NCI-H2227 (cell line): ENCODE results near the gene NAP1L5.

Source experiments
- DNase-seq: peaks from one replicate; lab custom pipeline; 2025; ENCODE audit not compliant: unreplicated experiment; lab: John Stamatoyannopoulos, UW

The NAP1L5 gene, protein sequence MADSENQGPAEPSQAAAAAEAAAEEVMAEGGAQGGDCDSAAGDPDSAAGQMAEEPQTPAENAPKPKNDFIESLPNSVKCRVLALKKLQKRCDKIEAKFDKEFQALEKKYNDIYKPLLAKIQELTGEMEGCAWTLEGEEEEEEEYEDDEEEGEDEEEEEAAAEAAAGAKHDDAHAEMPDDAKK

DNA sequence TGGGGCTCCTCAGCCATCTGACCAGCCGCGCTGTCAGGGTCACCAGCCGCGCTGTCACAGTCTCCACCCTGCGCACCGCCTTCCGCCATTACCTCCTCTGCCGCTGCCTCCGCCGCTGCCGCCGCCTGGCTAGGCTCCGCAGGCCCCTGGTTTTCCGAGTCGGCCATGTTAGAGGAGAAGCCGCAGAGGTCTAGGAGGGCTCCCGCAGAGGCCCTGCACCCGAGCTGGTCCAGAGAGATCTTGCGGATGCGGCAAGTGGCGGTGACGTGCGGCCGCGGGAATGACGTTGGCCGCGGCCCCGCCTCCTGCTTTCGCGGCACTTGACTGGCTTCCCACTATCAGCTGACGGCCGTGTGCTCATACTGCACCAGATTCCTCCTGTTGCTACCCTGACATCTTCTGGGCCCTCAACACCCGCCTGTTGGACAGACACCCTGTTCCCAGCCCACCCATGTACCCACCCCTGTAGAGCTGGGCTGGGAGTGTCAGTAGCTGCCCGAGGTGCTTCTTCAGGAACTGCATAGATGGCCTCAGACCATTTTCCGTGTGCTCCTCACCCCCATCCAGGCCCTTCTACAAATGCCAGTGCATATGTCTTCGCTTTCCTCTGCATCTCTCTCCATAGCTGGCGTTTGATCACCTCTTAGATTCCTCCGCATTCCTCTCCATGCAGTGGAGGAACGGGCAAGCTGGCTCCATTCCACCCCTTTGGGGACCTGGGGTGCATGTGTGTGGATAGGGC lies at the start of gene NAP1L5:
Gene NAP1L5 (minus strand): TSS at position 242 of the 742 bp plus-strand sequence. CDS start 75 bp downstream, at position 167.
- DNase-seq, result no peak

DNA sequence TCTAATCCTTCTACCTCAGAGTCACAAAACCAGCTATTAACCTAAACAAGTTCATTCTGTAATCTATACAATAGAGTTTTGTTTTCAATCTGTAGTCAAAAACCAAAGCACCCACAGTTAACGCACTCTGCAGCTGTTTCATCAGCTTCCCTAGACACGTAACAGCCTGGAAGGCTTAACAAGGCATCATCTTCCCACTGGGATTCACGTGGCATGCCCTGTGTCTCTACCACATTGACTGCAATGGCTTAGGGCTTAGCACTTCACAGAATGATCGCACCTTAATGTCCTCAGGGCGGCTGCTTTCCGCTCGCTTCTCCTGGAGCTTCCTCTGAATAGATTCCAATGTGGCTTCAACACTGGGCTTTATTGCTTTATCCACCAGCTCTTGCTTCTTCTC lies 49.7 kb upstream of the NAP1L5 start:
- DNase-seq, result no peak

DNA sequence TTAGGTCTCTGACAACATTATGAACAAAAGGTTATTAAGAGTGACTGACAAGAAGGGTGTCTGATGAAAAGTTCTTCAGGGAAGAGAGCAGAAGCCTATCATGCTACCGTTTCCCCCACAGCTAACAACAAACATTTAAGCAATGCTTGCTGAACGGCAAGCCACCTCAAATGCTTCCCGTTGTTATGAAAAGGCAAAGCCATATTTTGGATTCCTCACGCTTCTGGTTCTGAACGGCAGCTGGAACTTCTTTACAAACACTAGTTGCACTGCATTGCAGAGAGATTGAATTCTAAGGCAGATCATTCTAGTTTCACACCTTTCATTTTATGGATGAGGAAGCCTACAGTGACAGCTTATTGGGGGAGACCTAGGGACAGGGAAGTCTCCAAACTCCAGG lies 48.6 kb upstream of the NAP1L5 start:
- no peak for DNase-seq

DNA sequence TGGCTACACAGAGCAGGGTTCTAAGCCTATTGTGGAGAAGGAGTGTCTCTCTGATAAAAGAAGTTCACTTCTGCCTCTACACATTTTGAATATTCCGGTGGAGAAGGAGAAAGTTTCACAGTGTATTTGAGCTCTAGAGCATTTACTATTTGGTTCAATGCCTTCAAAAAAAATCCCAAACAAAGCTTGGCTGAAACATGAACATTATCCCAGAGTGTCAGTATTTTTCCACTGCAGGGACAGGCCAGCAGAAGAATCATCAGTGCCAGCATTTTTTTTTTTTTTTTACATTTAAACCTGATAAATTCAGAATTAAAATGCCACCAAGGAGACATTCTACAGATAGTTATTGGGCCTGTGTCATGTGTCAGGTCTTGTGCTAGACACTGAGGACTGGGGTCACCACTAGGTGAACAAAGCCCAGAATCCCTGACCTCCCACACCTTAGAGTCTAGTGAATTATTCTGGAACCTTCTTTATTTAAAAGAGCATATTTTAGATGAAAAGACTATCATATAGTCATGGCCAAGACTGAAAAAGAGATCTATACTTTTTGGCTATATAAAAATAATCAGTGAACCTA lies 48.0 kb upstream of the NAP1L5 start:
- no peak for DNase-seq

DNA sequence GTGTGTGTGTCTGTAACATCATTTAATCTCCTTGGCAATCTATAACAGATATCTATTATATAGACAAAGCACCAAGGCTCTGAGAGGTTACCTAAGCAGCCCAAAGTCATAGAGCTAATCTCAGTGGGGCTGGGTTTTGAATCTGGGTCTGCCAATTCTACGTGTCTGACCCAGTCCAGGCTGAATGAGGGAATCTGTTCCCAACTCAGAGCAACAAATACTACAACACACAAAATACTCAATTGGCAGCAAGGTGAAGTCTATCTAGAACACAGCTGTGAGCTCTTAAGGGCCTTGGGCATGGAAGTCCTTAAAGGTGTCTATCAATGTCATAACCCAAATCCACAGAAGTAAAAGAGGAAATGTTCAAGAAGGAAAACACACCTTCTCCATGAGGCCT lies 47.5 kb upstream of the NAP1L5 start:
- DNase-seq, result no peak

DNA sequence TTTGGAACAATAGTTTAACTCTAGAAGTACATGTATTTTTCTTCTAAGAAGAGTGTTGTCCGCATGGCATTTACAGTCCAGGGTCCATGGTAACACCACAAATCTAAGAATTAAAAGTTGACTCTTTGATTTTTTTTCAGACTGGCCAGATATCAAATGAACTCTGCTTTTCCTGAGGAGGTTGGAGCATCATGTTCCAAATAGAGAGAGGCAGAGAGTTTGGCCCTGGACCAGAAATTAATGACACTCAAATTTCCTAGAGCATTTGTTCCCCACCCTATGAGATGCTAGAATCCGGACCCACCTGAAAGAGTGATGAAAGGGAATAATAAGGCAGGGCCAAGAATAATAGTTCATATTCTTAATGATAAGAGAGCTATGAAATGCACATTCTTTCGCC lies 47.0 kb upstream of the NAP1L5 start:
- peak; percentile 14 for DNase-seq

DNA sequence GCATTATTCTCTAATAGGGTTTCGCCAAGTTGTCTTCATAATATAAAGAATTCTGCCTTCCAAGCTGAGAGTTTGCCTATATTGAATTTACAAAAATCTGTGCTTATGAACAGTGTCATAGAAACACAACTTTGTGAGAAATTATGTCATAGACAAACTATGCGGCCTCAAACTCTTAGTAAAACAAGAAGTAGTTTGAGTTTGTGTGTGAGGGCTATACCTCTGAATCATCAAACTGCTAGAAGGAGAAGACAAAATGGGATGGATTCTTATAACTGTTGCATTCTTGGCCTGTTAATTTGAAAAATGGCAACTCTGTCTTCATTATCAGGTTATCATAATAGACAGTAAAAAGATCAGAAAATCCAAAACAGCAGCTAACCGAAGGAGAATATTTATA lies 46.1 kb upstream of the NAP1L5 start:
- no peak for DNase-seq

DNA sequence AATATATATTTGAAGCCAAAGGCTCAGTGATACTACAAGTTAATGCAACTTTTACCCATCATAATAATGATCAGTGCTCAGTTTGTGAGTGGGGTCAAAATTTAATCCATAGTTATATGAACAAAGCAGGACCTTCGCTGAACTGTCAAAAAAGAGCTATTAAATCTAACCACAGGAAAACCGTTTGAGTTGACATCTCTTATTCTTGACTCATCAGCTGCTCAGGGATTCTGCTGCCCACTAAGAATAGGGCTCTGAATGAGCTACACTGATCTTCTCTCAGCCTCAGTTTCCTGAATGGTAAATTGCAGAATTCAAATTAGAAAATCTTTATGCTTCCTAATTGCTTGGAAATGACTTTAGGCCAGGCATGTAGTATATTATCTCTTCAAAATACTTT lies 44.9 kb upstream of the NAP1L5 start:
- peak; percentile 0 for DNase-seq

DNA sequence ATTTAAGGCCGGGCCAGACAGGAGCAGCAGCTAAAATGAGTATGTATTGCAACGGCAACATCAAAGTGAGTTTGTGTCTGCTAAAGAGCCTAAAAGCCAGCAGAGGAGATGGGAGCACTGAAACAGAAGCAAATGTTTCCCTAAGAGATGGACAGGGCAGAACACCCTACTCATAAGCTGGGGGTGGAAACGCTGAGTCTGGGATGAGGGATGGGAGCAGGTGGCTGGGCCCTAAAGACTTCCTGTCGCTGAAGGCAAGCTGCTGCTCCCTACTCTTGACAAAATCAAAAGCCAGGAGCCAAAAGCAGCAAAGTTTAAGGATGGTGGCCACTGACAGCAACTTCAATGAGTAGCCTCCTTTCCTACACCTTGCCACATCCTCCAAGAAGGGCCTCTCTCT lies 40.6 kb upstream of the NAP1L5 start:
- peak; percentile 3 for DNase-seq

DNA sequence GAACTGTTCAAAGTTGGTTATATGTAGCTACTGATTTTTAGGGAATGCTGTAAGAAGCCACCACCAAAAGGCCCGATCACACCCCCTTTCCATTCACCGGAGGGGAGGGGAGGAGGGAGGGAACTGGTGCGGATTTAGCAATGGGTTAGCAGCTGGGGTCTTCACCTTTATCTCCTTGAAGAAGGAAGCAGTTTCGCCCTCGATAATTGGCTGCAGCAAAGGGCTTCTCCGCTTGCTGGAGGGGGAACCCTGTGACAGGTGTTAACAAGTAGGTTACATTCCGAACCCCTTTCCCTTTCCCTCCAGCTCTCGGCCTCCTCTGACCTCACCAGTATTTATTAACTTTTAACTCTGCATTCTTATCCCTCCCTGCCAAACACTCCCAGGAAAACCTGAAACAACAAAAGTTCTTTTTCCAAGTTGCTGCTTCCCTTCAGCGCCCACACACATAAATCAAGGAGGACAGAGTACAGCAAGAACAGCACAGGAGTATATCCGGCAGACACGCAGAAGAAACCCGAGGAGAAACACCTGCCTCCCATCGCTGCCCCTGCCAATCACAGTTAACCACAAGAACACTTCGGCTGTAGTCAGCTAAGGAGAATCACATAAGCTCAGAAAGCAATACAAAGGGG lies 39.8 kb upstream of the NAP1L5 start:
- DNase-seq, result peak; percentile 33

DNA sequence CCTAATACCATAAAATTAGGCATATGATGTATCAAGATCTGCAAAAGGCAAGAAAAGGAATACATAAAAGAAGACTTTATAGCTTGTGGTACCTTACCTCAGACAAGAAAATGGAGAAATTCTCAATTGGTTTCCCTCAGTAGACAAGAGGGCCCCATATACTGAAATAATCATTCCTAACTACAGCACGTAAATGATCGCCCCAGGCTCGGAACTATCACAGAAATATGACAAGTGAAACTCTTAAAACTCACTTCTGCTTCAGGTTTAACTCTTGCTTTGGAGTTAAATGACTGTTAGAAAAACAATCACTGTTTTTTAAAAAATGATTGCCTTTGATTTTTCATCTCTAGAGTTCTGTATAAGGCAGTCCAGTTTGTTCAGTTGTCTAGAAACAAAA lies 38.6 kb upstream of the NAP1L5 start:
- no peak for DNase-seq

DNA sequence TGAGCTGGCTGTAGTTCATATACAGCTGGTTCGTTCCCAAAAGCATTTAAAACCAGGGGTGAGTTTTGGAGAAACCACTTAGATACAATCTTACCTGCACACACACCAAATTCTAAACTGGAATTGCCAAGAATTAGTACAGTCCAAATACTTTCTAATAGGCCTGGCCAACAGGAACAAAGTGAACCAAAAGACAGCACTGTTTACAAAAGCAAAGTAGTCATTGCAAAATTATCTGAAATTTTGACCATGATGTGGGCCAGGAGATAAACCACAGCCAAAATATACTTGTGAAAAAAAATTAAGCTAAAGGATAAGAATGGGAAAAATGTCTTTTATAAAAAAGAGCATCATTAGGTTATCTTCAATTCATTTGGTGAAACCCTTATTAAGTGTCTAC lies 37.9 kb upstream of the NAP1L5 start:
- no peak for DNase-seq

DNA sequence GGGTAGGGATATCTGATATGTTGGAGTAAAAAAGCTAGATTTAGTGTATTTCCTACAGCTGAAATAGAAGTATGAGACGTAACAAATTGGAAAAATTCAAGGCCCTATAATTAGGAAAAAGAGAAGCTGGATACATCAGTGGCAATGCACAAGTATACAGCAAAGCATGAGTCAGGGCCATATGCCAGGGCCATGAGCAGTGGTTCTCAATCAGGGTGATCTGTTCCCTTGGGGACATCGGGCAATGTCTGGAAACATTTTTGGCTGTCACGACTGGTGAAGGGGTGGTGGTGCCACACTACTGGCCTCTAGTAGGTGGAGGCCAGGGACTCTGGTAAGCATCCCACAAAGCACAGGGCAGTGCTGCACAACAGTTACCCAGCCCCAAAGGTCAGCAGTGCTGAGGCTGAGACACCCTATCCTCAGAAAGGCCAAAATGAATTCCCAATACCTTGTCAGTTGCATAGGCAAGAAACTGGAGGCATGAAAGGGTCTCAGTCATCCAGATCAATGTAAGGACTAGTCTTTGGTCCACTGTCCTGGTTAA lies 36.8 kb upstream of the NAP1L5 start:
- no peak for DNase-seq

DNA sequence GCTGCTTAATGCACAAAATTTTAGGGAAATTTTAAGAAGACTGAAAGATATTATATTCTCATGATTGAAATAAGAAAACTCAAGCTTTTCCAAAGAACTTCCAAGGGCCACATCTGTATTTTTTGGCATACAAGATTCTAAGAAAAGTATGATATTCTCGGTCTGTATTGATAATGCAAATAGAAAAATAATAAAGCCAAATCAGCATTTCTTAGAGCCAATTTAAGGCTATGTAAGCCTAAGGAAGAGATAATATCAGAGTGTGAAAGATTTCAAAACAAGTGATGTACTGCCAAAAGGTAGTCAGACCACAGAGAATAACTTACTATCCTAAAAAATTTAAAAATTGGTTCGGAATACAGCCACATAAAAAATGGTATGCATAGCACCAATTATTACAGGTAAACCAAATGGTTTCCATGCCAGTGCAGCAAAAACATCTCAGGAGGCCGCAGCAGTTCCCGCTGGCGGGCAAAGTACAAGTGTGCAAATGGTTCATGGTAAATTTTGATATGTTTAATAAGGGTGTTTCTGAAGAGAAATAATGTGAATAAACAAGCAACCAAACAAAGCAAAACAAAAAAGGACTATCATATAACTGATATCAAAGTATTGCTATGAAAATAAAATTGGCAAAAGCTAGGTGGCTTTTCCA lies 35.2 kb upstream of the NAP1L5 start:
- DNase-seq, result no peak

DNA sequence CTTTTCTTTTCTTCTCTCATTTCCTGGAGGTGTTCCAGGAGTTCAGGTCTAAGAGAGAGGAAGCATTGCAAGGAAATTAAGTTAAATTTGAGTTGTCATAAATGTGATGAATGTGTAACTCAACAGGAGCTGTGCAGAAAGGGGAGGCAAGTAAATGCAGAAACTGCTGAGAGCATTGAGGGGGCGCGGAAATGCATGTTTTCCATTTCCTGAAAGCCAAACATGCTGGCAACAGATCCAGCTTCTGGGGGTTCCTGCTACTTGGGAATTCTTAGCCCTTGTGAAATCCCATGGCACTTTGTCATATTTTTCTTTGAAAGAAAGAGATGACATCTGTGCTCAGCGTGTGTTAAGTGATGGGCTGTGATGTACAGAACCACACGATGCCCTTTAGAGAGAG lies 33.8 kb upstream of the NAP1L5 start:
- DNase-seq, result no peak

DNA sequence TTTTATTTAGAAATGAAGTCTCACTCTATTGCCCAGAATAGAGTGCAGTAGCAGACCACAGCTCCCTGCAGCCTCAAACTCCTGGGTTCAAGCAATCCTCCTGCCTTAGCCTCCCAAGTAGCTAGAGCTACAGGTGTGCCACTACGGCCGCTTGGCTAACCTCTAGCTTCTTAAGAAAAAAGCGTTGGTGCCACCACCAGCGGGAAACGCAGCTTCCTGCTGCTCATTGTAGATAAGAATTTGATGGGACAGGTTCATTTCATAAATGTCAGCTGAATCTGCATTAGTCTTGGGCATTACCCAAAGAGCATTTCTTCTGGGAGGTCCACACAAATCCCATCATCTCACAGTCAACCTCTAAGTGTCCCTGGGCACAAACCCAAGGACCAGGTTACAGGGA lies 33.2 kb upstream of the NAP1L5 start:
- DNase-seq, result no peak

DNA sequence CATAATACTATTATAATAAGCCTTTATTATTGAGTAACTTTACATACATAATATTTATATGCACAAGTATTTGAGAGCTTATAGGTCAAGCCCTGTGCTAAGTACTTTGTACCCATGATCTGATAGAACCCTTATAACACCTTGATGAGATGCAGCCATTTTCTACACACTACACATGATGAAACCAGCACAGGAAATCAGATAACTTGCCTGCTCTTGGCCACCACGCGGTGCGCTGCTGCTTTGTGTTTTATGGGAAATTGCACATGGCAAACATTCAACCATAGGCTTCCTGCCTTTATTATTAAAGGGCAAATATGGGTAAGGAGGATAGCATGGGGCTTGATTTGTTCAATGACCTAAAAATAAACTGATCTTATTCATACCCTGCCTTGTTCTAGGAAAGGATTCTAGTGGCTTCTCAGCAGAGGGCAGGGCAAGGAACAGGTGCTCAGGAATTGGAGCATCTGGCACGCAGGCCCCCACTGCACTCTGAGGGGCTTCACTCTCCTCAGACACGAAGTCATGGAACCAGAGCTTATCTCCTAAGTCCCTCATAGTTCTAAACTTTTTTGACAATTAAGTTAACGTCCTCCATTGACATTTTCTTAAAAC lies 31.6 kb upstream of the NAP1L5 start:
- no peak for DNase-seq

DNA sequence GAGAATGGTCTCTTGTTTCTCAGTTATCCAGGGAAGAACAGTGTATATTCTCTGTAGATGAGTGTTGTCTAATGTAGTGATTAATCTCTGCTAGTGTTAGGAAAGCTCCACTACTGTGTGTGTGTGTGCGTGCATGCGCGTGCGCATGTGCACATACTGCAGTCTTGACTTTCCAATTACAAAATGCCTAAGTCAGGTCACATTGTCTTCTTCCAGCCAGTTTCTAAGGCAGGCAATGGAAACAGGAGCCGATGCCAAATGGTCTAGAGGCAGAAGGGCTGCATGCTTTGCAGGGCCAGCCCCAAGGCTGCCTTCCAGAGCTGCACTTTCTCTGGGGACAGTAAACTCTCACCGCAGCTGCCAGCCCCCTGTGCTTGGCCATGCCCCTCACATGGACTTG lies 30.5 kb upstream of the NAP1L5 start:
- no peak for DNase-seq

DNA sequence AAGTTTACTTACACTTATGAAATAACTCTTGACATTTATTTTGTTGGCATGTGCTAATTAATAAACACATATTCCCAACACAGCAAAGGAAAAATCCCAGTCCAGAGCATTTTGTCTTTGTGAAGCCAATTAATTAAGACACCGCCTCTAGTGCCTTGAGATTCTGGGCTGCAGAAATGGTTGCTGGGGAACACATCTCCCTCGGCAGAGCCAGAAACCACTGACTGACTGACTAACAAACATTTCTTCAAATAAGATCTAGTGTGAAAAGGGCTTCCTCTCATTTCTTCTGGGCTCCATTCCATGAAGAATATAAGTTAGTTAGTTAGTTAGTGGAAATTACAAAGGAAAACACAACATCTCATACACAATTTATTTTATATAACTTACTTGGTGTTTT lies 28.4 kb upstream of the NAP1L5 start:
- no peak for DNase-seq

DNA sequence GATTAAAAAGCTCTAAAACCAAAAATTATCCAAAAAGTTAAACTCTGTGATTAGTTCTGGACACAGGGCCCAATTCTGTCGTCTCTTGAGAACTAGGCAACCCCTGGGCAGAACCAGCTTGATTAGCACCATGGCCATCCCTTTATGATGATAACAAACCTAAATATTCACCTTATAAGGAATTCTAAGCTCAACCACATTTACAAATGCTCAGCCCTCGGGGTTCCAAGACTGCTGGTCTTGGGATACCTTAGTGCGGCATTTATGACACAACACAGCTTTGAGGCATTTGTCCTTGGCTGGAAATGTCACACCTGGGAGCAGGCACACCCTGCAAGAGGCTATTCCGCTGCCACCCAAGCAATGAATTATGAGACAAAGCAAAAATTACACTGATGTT lies 27.5 kb upstream of the NAP1L5 start:
- no peak for DNase-seq

DNA sequence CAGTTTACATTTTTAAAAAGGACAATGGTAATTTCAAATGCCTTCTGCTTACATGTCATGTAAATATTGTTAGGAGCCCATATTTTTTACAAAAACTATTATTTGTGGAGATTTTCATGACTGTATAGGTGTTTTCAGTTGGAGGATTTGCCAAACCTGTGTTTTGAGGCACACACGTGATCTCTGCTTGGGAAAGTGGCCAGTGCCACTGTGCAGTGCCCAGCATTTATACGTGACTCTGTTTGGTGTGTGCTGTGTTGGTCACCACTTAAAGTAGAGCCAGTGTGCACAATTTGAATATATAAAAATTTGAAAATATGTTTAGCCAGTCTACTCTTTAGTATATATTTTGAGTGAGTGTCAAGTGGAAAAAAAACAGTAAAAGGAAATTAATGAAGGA lies 26.8 kb upstream of the NAP1L5 start:
- DNase-seq, result no peak
